HG02610 (cell line): ENCODE measurements around the gene ELFN1.

Experiments
- ATAC-seq: cut with Tn5 transposase; IDR thresholded peaks from one replicate; pipeline ENCODE4 v1.9.1; 2021; ENCODE audit warnings: mild to moderate bottlenecking, moderate library complexity; ENCODE audit not compliant: unreplicated experiment

ELFN1 gene

GRCh38 chr7:1641661-1642260, 28.3 kb upstream of the ELFN1 start:
- ATAC-seq: no peak

GRCh38 chr7:1642291-1642731, 27.8 kb upstream of the ELFN1 start:
- ATAC-seq: no peak

- no peak for ATAC-seq
Measured at GRCh38 chr7:1643270-1644092, 26.6 kb upstream of the ELFN1 start.

- no peak for ATAC-seq
Measured at GRCh38 chr7:1644341-1645070, 25.6 kb upstream of the ELFN1 start.

- no peak for ATAC-seq
Measured at GRCh38 chr7:1645071-1645409, 25.0 kb upstream of the ELFN1 start.

GRCh38 chr7:1645476-1645875, 24.6 kb upstream of the ELFN1 start:
- no peak for ATAC-seq

- no peak for ATAC-seq
Measured at GRCh38 chr7:1646391-1646790, 23.7 kb upstream of the ELFN1 start.

- ATAC-seq: no peak
Measured at GRCh38 chr7:1646957-1647891, 22.9 kb upstream of the ELFN1 start.

GRCh38 chr7:1647961-1648672, 22.0 kb upstream of the ELFN1 start:
- ATAC-seq: no peak

GRCh38 chr7:1649751-1650326, 20.2 kb upstream of the ELFN1 start:
- no peak for ATAC-seq

GRCh38 chr7:1650363-1651030, 19.6 kb upstream of the ELFN1 start:
- ATAC-seq: no peak

- no peak for ATAC-seq
Measured at GRCh38 chr7:1651031-1651446, 19.0 kb upstream of the ELFN1 start.

GRCh38 chr7:1651891-1652290, 18.2 kb upstream of the ELFN1 start:
- ATAC-seq: no peak

GRCh38 chr7:1653500-1653899, 16.6 kb upstream of the ELFN1 start:
- no peak for ATAC-seq

GRCh38 chr7:1654111-1654510, 16.0 kb upstream of the ELFN1 start:
- ATAC-seq: no peak

GRCh38 chr7:1654738-1655475, 15.2 kb upstream of the ELFN1 start:
- ATAC-seq: no peak

GRCh38 chr7:1659696-1660095, 10.4 kb upstream of the ELFN1 start:
- ATAC-seq: no peak

GRCh38 chr7:1661461-1661860, 8.6 kb upstream of the ELFN1 start:
- ATAC-seq: no peak

- no peak for ATAC-seq
Measured at GRCh38 chr7:1662101-1662500, 8.0 kb upstream of the ELFN1 start.
